ENCODE data around the gene VPS25.
A peak's percentile ranks its signal among the peaks of the same experiment; 100 is the strongest.

The VPS25 gene

GRCh38 chr17:42795465-42795864, 22.2 kb downstream of the VPS25 start:
- no peak for DNase-seq (ENCODE audit: low spot score)

GRCh38 chr17:42796066-42796758, 23.0 kb downstream of the VPS25 start:
- no peak for DNase-seq (ENCODE audit: low spot score)

DNA sequence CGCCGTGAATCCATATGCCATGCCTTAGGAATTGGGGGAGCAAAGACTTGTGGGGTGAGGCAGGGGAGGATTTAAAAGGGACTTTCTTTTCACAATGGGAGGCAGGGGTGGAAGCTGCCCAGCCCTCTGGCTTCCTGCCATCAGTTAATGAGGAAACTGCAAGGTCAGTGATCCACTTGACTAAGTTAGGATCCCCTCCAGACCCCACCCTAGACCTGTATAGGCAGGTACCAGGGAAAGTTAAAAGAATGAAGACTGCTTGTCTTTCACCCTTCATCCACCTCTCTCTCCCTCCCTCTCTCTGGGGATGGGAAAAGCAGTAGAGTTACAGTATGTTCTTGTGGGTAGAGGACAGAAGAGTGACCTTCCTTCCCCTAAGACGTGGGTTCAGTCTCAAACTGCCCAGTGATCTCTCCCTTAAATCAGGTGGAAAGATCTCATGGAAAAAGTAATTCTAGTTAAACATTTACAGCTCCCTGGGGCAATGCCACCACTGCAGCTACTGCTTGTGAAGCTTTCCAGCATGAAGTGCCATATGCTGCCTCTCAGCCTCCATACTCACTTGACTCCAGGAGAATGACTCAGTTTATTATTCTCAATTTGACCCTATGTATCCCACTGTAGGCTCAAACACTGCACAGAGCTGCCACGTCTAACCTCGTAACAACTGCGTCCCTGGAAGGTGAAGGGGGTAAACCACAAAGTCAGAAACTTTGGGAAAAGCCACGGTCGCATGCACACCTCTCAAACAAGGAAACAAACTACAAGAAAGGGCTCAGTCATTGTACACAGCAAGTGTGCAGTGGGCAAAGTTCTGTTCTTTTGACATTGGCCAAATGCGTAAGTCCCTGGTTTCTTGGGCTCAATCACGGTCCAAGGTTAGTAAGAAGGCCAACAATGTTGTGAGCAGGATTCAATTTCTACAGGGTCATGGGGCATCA, 24.1 kb downstream of the VPS25 start:
- DNase-seq (ENCODE audit: low spot score), result no peak

DNA sequence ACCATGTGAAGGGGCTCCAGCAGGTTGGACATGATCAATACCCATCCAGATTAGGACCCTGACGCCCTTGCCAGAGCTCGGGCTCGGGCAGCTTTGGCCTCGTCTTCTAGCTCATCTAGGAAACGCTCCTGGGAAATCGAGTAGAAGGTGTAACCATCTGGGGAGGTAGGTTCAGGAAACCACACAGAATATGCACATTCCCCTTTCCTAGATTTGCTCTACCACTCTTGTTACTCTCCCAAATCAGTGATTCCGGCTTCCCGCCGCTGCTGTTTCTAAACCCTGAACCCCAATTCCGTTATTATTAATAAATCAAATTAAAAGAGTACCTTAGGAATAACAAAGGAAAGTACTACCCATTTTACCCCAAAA, 24.7 kb downstream of the VPS25 start:
- DNase-seq (ENCODE audit: low spot score), result no peak

- peak; percentile 95 for DNase-seq (ENCODE audit: low spot score)
Measured at GRCh38 chr17:42798383-42799380, 25.4 kb downstream of the VPS25 start, which contains the start of the genes CNTD1 and COA3. TSS of gene CNTD1 (plus strand) at chr17:42798861. CDS start at chr17:42799068, 207 bp downstream. TSS of gene COA3 (minus strand) at chr17:42798704. CDS start at chr17:42798681, 23 bp downstream.

DNA sequence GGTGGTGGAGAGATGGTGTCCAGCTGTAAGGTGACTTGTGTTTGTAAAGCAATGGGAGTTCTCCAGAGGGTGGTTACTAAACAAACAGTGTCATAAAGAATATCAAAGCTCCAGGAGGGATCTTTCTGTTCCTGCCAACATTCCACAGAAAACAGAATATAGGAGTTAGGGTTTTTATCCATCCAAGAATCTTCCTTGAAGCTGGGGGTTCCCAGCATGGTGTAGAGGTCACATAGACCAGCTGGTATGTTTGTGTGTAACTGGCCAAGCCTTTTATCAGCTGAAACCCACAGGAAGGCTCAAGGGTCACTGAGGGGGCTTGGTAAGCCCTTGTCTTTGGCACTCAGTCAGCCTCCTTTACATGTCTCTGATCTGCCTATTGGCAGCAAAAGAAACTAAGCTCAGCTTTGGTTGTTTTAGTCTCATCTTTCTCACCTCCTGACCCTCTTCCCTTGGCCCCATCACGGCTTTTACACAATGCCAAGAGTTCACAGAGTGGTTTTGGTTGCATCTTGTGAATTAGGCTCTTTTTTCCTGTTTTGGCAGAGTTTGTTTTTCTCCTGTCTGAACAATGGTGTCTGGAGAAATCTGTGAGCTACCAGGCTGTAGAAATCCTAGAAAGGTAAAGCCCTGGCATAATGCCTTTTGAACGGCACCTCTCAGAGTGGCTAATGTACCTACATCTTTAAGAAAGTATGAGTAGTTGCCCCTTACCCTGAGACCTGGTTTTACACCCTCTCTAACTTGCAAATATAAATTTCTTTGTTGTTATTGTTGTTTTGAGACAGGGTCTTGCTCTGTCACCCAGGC, 30.0 kb downstream of the VPS25 start:
- no peak for DNase-seq (ENCODE audit: low spot score)

GRCh38 chr17:42804918-42805367, 31.7 kb downstream of the VPS25 start:
- DNase-seq (ENCODE audit: low spot score), result no peak

DNA sequence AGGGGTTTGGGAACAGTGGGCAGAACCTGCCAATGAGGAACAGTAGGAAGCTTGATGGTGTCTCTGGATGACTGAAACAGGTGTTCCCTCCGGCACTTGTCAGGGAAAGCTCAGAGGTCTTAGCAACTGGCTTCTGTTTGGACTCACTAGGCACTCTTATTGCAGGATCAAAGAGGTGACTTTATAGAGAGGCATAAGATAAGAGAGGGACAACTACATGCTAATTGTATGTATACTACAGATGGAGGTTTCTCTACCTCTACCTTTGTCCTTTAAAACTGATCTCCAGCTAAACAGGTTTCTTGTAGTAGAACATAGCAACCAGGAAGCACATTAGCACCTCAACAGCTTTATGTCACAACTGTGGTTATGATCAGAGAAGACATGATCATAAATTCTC, 33.0 kb downstream of the VPS25 start:
- no peak for DNase-seq (ENCODE audit: low spot score)

- DNase-seq (ENCODE audit: low spot score), result peak; percentile 93
Measured at GRCh38 chr17:42809250-42809649, 36.0 kb downstream of the VPS25 start.

- peak; percentile 75 for DNase-seq (ENCODE audit: low spot score)
Measured at GRCh38 chr17:42814633-42815399, 41.6 kb downstream of the VPS25 start.

- no peak for DNase-seq (ENCODE audit: low spot score)
Measured at GRCh38 chr17:42817866-42818265, 44.6 kb downstream of the VPS25 start.

GRCh38 chr17:42818379-42818778, 45.1 kb downstream of the VPS25 start:
- DNase-seq (ENCODE audit: low spot score), result no peak

GRCh38 chr17:42819939-42820535, 46.8 kb downstream of the VPS25 start:
- DNase-seq (ENCODE audit: low spot score), result peak; percentile 63

DNA sequence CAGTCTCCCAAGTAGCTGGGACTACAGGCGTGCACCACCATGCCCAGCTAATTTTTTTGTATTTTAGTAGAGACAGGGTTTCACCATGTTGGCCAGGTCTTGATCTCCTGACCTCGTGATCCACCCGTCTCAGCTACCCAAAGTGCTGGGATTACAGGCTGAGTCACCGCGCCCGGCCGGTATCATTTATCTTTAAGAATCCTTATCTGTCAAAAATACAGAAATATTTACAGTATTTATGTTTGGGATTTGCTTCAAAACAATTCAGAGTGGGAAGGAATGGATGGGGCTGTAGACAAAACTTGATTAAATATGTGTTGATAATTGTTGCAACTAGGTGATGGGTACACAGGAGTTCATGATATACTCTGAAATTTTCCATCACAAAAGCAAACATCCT, 47.9 kb downstream of the VPS25 start:
- no peak for DNase-seq (ENCODE audit: low spot score)

DNA sequence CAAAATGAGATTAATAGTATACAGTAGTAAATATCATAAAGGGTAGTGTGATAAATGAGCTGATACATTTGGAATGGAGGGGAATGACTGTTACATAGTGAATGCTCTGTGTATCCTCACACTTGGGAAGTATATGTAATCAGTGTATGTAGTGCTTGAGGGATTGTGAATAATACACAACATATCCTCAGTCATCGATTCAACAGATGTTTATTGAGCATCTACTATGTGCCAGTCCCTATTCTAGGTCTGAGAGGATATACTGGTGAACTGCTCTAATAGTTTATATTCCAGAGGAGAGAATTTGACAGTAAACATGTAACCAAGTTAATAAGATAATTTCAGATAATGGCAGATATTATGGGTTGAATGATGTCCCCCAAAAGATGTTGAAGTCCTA, 54.2 kb downstream of the VPS25 start:
- DNase-seq (ENCODE audit: low spot score), result no peak
